B cell (primary cell): Measurements from ENCODE around the gene DPYD. TPM values are rescaled to one million over a fixed set of nuclear protein-coding genes. Genes with fewer than 3 reads are reported as not detected.

Experiments
- ATAC-seq: fragments of 200-7000 bp; cut with Tn5 transposase; one replicate; pipeline ENCODE4 v1.10.0; 2021; ENCODE audit warnings: low read depth, mild to moderate bottlenecking, moderate number of reproducible peaks, moderate library complexity
- CTCF ChIA-PET: fragments of 350-600 bp; sonication (Branson Sonifier 250); formaldehyde crosslinking; loops from one replicate; lab custom pipeline; 2021; ENCODE audit warnings: antibody characterized with exemption, inconsistent platforms; lab: Charles Lee
- POLR2A ChIA-PET: fragments of 350-600 bp; sonication (Branson Sonifier 250); formaldehyde crosslinking; loops from one replicate; lab custom pipeline; 2021; ENCODE audit warnings: antibody characterized with exemption; lab: Charles Lee
- DNase-seq: peaks from one replicate; pipeline ENCODE4 v3.0.0; 2013
- H2AFZ ChIP-seq: 2 replicates; pipeline ENCODE4 v1.6.1; 2012; ENCODE audit warnings: mild to moderate bottlenecking, low read depth, low read length; ENCODE audit not compliant: insufficient read depth, poor library complexity, severe bottlenecking
- H3K27ac ChIP-seq, 2 donors: 1 replicate in 1 of 2; 2 replicates in 1 of 2; pipeline ENCODE4 v1.5.1; 2012 to 2013; ENCODE audit warnings: low read length in 2 of 2, mild to moderate bottlenecking in 2 of 2, moderate library complexity in 1 of 2
- H3K27me3 ChIP-seq, 4 experiments: fragments of 200-600 bp in 1 of 4; sonication (generic) in 1 of 4; replicated peaks in 1 of 4; 1 replicate in 2 of 4; 2 replicates in 2 of 4; pipeline versions ENCODE4 v1.6.1 to v1.7.0; 2013 to 2016; ENCODE audit warnings: low read length in 3 of 4, mild to moderate bottlenecking in 2 of 4, mixed read lengths in 1 of 4, moderate library complexity in 1 of 4; ENCODE audit not compliant: insufficient read depth in 4 of 4, control insufficient read depth in 3 of 4; ENCODE audit errors: control extremely low read depth in 1 of 4
- H3K36me3 ChIP-seq, 2 experiments: replicated peaks in 1 of 2; 1 replicate in 1 of 2; 2 replicates in 1 of 2; pipeline versions ENCODE4 v1.6.1 to v1.7.1; 2013; ENCODE audit warnings: low read length in 1 of 2; ENCODE audit not compliant: insufficient read depth in 2 of 2, control insufficient read depth in 1 of 2; ENCODE audit errors: control extremely low read depth in 1 of 2, extremely low read depth in 1 of 2
- H3K4me1 ChIP-seq, 2 donors: fragments of 200-600 bp in 1 of 2; sonication (generic) in 1 of 2; 1 replicate in 1 of 2; 2 replicates in 1 of 2; pipeline versions ENCODE4 v1.5.1 to v1.6.1; 2013 to 2017; ENCODE audit warnings: low read length in 2 of 2; ENCODE audit not compliant: control insufficient read depth in 2 of 2, insufficient read depth in 2 of 2
- H3K4me2 ChIP-seq: replicated peaks from 2 replicates; pipeline ENCODE3; 2012; ENCODE audit warnings: mild to moderate bottlenecking, low read depth, low read length; ENCODE audit not compliant: poor library complexity, severe bottlenecking
- H3K4me3 ChIP-seq, 5 experiments: fragments of 200-600 bp in 1 of 5; sonication (generic) in 1 of 5; 1 replicate in 3 of 5; 2 replicates in 2 of 5; pipeline versions ENCODE4 v1.5.1 to v1.7.0; 2011 to 2016; ENCODE audit warnings: low read length in 4 of 5, mild to moderate bottlenecking in 4 of 5, low read depth in 2 of 5, control low read depth in 1 of 5, moderate library complexity in 1 of 5; ENCODE audit not compliant: insufficient read depth in 1 of 5; ENCODE audit errors: control extremely low read depth in 1 of 5, extremely low read depth in 1 of 5
- H3K79me2 ChIP-seq: fragments of 200-600 bp; sonication (generic); one replicate; pipeline ENCODE4 v1.6.0; 2016; ENCODE audit warnings: low read length; ENCODE audit not compliant: control insufficient read depth, insufficient read depth
- H3K9ac ChIP-seq: fragments of 200-600 bp; sonication (generic); 2 replicates; pipeline ENCODE4 v1.6.1; 2017; ENCODE audit warnings: mild to moderate bottlenecking, low read length, moderate library complexity
- H3K9me3 ChIP-seq, 3 donors: one replicate each; pipeline versions ENCODE4 v1.6.1 to v1.7.1; 2013; ENCODE audit warnings: low read length in 2 of 3; ENCODE audit not compliant: control insufficient read depth in 2 of 3, insufficient read depth in 1 of 3; ENCODE audit errors: control extremely low read depth in 1 of 3
- H4K20me1 ChIP-seq: 2 replicates; pipeline ENCODE4 v1.6.0; 2012; ENCODE audit warnings: mild to moderate bottlenecking, low read length; ENCODE audit not compliant: insufficient read depth, control insufficient read depth, poor library complexity, severe bottlenecking
- H3K27ac Mint-ChIP-seq: one replicate; pipeline ENCODE4 v1.8.0; 2021; ENCODE audit warnings: mixed read lengths
- H3K27me3 Mint-ChIP-seq: one replicate; pipeline ENCODE4 v1.8.0; 2021; ENCODE audit warnings: mixed read lengths
- H3K4me1 Mint-ChIP-seq: one replicate; pipeline ENCODE4 v1.8.0; 2021; ENCODE audit warnings: mixed read lengths
- H3K4me3 Mint-ChIP-seq: one replicate; pipeline ENCODE4 v1.8.0; 2021; ENCODE audit warnings: mixed read lengths
- H3K9me3 Mint-ChIP-seq: one replicate; pipeline ENCODE4 v1.8.0; 2022; ENCODE audit warnings: mixed read lengths; ENCODE audit not compliant: insufficient read depth
- EZH2 ChIP-seq: IDR thresholded peaks from 2 replicates; pipeline ENCODE4 v1.6.1; 2012; ENCODE audit warnings: borderline replicate concordance, low read depth, mild to moderate bottlenecking, moderate library complexity, low read length; ENCODE audit not compliant: insufficient read depth, poor library complexity, severe bottlenecking
- WGBS: methylation state at CpG from one replicate; pipeline ENCODE4 v1.1.5; 2013; ENCODE audit warnings: missing lambda C conversion rate; ENCODE audit not compliant: insufficient coverage; 5-methylcytosine and 5-hydroxymethylcytosine counted together
- intact Hi-C: fragments of 100-400 bp; cut with micrococcal nuclease; formaldehyde crosslinking; loops from one replicate; pipeline ENCODE4 v1.10.0; 2022
- polyA plus RNA-seq: library from polyadenylated mRNA; depleted of rRNA; stranded (reverse); fragments of >200 nt; gene quantifications from 2 replicates; pipeline ENCODE4 v1.2.3, GENCODE V29; 2012
- total RNA-seq, 2 donors: library from RNA; stranded (reverse); fragments of 120-200 nt in 1 of 2; gene quantifications; 1 replicate in 1 of 2; 2 replicates in 1 of 2; pipeline versions ENCODE4 v1.2.3 to v1.2.4, GENCODE V29; 2013 to 2022
- TF ChIP-seq, protein P1 (sequence below): fragments of 200-600 bp; IDR thresholded peaks from one replicate; pipeline ENCODE4 v1.8.0; 2022; ENCODE audit warnings: antibody characterized with exemption, mild to moderate bottlenecking

Gene DPYD
- total and polyA plus RNA-seq, 2 donors (not counting 1 experiment from before 2014, with no cell fraction given), result 4.2 to 19.0 TPM

DNA sequence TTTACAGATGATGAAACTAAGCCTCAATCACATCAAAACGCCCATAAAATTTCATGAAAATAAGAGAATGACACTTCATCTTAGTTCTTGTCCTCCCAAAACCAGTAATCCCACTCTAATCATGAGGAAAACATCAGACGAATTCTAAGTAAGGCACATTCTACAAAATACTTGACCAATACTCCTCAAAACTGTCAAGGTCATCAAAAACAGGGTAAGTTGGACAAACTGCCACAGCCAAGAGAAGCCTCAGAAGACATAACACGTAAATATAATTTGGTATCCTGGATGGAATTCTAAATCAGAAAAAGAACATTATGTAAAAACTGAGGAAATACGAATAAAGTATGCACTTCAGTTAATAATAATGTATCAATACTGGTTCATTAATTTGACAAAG is 128.2 kb downstream of the DPYD start:
- no peaks in the 10 kb centered on the region for H3K9me3 ChIP-seq
- no peak overlapping the region for H3K4me3 ChIP-seq
- H3K79me2 ChIP-seq, result no peaks in the 10 kb centered on the region
- WGBS, result 95% methylated on average over 2 of the region's 4 CpGs
- H3K4me1 ChIP-seq, result peaks cover 0 to 10% of the 10 kb centered on the region in 2 donors
- H3K9me3 Mint-ChIP-seq, result no peaks in the 10 kb centered on the region
- ATAC-seq (no peak), DNase-seq (no peak)
- no peak overlapping the region for H3K27ac ChIP-seq
- no peak overlapping the region for H3K4me2 ChIP-seq
- no peaks in the 10 kb centered on the region for H3K36me3 ChIP-seq
- H2AFZ ChIP-seq, result no peak overlapping the region
- ChIA-PET POLR2A (no interaction called here), CTCF (interaction anchor here (0.6 kb wide), 1 partner anchor 73 kb away, joined by 3 read pairs; no protein-coding TSS in a partner anchor)
- no peak overlapping the region for H3K4me3 Mint-ChIP-seq
- intact Hi-C loops, result no loop called here
- no peaks in the 10 kb centered on the region for H4K20me1 ChIP-seq
- no peaks in the 10 kb centered on the region for H3K27me3 Mint-ChIP-seq
- no peak overlapping the region for H3K27ac Mint-ChIP-seq
- H3K9ac ChIP-seq, result no peak overlapping the region
- TF ChIP-seq EZH2, result no peak
- TF ChIP-seq, protein P1, sequence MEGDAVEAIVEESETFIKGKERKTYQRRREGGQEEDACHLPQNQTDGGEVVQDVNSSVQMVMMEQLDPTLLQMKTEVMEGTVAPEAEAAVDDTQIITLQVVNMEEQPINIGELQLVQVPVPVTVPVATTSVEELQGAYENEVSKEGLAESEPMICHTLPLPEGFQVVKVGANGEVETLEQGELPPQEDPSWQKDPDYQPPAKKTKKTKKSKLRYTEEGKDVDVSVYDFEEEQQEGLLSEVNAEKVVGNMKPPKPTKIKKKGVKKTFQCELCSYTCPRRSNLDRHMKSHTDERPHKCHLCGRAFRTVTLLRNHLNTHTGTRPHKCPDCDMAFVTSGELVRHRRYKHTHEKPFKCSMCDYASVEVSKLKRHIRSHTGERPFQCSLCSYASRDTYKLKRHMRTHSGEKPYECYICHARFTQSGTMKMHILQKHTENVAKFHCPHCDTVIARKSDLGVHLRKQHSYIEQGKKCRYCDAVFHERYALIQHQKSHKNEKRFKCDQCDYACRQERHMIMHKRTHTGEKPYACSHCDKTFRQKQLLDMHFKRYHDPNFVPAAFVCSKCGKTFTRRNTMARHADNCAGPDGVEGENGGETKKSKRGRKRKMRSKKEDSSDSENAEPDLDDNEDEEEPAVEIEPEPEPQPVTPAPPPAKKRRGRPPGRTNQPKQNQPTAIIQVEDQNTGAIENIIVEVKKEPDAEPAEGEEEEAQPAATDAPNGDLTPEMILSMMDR, result no peak
- peaks cover 12% of the 10 kb centered on the region for H3K4me1 Mint-ChIP-seq
- no peaks in the 10 kb centered on the region for H3K27me3 ChIP-seq

DNA sequence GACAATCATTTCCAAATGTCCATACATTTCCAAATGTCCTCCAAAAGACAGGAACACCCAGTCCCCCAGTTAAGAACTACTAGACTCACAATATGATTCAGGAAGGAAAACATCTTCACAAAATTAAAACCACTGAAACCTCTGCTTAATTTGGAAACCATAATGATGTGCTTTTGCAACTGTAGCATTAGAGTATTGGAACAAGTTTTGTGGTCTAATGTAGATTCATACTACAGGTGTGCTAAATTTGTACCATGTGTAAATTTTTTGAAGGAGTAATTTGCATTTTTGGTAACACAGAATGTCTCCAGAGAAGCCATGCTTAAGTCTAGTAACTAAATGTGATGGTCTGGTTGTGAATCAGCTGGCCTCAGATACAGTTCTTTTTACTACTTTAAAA is 129.6 kb downstream of the DPYD start:
- Histone ChIP-seq H3K4me2 (no peak overlapping the region), H4K20me1 (no peaks in the 10 kb centered on the region), H3K9ac (no peak overlapping the region), H3K4me3 (no peak overlapping the region), H3K27ac (no peak overlapping the region), H3K79me2 (no peaks in the 10 kb centered on the region), H3K27me3 (no peaks in the 10 kb centered on the region), H3K9me3 (no peaks in the 10 kb centered on the region), H3K36me3 (no peaks in the 10 kb centered on the region), H2AFZ (no peak overlapping the region), H3K4me1 (peaks cover 0 to 10% of the 10 kb centered on the region in 2 donors)
- Mint-ChIP-seq H3K27ac (no peak overlapping the region), H3K4me3 (no peak overlapping the region), H3K27me3 (no peaks in the 10 kb centered on the region), H3K9me3 (no peaks in the 10 kb centered on the region), H3K4me1 (peaks cover 15% of the 10 kb centered on the region)
- POLR2A ChIA-PET, result no interaction called here
- TF ChIP-seq, protein P1, result no peak
- no peak for TF ChIP-seq EZH2
- intact Hi-C loops, result no loop called here
- ATAC-seq (no peak), DNase-seq (no peak)
- CTCF ChIA-PET, result no interaction called here
